Nucleus accumbens (tissue), 56 donors: ENCODE measurements around the gene SCTR.

Experiments
- DNase-seq, 56 donors: peaks; one replicate each; lab custom pipeline; 2025; lab: John Stamatoyannopoulos, UW

The SCTR gene

GRCh38 chr2:119476301-119477112, 47.8 kb downstream of the SCTR start:
- DNase-seq = peak in 32 of 56 donors; percentile 3 to 63 (median 16)

GRCh38 chr2:119475857-119476244, 48.4 kb downstream of the SCTR start:
- DNase-seq = no peak

- no peak for DNase-seq
These were observed 48.9 kb downstream of the SCTR start for GRCh38 chr2:119475225-119475856.

GRCh38 chr2:119474371-119475224, 49.7 kb downstream of the SCTR start:
- no peak for DNase-seq

GRCh38 chr2:119473621-119474370, 50.5 kb downstream of the SCTR start:
- no peak for DNase-seq

- DNase-seq = no peak
These were observed 51.5 kb downstream of the SCTR start for GRCh38 chr2:119472749-119473148.

- no peak for DNase-seq
These were observed 54.5 kb downstream of the SCTR start for GRCh38 chr2:119469661-119470297.

- no peak for DNase-seq
These were observed 55.2 kb downstream of the SCTR start for GRCh38 chr2:119469131-119469530.

GRCh38 chr2:119468154-119468955, 55.9 kb downstream of the SCTR start:
- DNase-seq = no peak

- no peak for DNase-seq
These were observed 57.9 kb downstream of the SCTR start for GRCh38 chr2:119466373-119466772.

GRCh38 chr2:119465687-119466086, 58.6 kb downstream of the SCTR start:
- DNase-seq = no peak

- no peak for DNase-seq
These were observed 59.3 kb downstream of the SCTR start for GRCh38 chr2:119464981-119465380.

- no peak for DNase-seq
These were observed 60.3 kb downstream of the SCTR start for GRCh38 chr2:119463990-119464389.

- DNase-seq = no peak
These were observed 61.1 kb downstream of the SCTR start for GRCh38 chr2:119463136-119463535.

GRCh38 chr2:119462574-119462973, 61.7 kb downstream of the SCTR start:
- no peak for DNase-seq

GRCh38 chr2:119461811-119462210, 62.5 kb downstream of the SCTR start:
- DNase-seq = no peak

GRCh38 chr2:119460076-119460475, 64.2 kb downstream of the SCTR start:
- DNase-seq = no peak

- no peak for DNase-seq
These were observed 69.1 kb downstream of the SCTR start for GRCh38 chr2:119455066-119455718.
